Left cardiac atrium (tissue), 4 donors: ENCODE measurements around the gene LST1. TPM values are rescaled to one million over a fixed set of nuclear protein-coding genes. Genes with fewer than 3 reads are reported as not detected.

Experiments used
- ATAC-seq, 2 donors: fragments of 200-7000 bp; cut with Tn5 transposase; one replicate each; pipeline ENCODE4 v1.9.1; 2020; ENCODE audit warnings: mild to moderate bottlenecking in 2 of 2, moderate library complexity in 2 of 2
- DNase-seq: peaks from one replicate; pipeline ENCODE4 v3.0.0-alpha.2; 2020
- intact Hi-C, 2 donors: fragments of 100-400 bp; cut with DNase I; formaldehyde crosslinking; loops; one replicate each; pipeline versions ENCODE4 v1.14.1 to v1.15.1; 2022 to 2023
- total RNA-seq, 2 donors: library from RNA; stranded (reverse); fragmentation: NEBNext Ultra II Directional; extraction: Animal tissue kit (Norgen Biotek cat#: 25700); gene quantifications; one replicate each; pipeline ENCODE4 v1.2.1, GENCODE V29; 2021
- donor health status: DM: no; HTN: yes; CAD: no.
- donor health status: DM: no; HTN: yes; CAD: no; lungs with severe emphysema.
- donor health status: DM: yes; HTN: yes; CAD: no.
- donor health status: Dilated cardiomyopathy.

Gene LST1
- total RNA-seq, 2 donors from 2014 or later: 9.4 to 16.0 TPM

DNA sequence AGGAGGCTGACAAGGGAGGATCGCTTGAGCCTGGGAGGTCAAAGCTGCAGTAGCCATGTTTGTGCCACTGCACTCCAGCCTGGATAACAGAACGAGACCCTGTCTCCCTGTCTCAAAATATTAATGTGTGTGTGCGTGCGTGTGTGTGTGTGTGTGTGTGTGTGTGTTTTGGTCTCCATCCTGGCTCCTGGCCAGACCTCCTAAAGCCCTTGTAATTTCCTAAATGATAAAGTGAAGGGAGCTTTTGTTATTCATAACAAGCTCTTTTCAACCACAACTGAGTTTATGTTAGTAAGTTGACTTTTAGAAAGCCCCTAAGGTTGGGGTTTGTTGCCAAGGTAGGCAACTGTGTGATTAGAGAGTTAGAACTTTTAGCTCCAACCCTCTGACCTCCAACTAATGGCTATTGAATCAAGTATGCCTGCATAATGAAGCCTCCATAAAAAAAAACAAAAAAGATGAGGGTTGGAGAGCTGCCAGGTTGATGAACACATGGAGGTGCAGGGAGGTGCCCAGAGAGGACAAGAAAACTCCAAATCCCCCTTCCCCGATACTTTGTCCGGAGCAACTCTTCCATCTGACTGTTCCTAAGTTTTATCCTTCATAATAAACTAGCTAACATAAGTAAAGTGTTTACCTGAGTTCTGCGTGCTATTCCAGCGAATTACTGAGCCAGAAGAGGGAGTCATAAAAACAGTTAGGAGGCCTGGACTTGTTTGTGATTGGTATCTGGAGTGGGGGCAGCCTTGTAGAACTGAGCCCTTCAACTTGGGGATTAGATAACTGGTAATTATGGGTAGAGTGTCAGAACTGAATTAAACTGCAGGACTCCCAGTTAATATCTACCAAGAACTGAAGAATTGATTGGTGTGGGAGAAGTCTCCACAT lies 23.7 kb downstream of the LST1 start:
- ATAC-seq: no peak
- DNase-seq: no peak
- intact Hi-C loops: no loop called here

DNA sequence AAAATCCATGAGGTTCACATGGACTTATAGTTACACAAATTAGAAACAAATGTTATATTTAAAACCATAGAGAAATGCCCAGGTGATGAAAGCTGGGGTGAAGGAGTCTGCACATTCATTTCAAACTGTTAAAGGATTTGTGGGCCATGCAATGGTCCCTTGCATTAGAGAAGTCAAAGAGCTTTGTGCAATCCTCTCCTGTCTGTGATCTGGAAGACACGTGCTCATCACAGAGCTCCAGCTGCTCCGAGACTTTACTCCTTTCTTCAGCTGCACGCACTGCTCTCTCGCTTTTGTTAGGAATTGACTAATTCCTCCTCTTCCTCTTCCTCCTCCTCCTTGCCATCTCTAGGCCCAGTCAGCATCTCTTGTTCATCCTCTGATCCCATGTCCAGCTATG lies 24.9 kb downstream of the LST1 start:
- DNase-seq (no peak), ATAC-seq (no peak)
- intact Hi-C loops: no loop called here

DNA sequence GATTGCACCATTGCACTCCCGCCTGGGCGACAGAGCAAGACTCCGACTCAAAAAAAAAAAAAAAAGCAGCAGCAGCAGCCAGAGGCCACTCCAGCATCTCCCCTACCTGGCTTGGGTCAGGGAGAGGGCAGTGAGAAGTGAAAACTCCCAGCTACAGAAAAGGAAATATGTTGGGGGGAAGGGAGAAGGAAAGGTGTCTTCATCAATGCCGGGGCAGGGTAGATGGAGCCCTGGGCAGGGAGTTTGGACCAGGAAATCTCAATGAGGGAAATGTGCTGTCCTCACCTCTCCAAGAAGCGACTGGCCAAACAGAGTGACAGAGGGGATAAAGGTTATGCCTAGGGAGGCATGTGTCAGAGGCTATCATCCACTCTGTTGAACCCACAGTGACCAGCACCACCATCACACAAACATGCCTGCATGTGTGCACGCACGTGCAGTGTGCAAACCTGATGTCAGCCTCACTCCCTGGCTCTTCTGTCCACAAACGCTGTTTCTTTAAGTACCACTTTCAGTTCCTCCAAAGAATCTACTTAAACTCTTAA lies 28.1 kb downstream of the LST1 start:
- DNase-seq: no peak
- intact Hi-C loops: no loop called here
- peak in 1 of 2 donors; percentile 25 for ATAC-seq

DNA sequence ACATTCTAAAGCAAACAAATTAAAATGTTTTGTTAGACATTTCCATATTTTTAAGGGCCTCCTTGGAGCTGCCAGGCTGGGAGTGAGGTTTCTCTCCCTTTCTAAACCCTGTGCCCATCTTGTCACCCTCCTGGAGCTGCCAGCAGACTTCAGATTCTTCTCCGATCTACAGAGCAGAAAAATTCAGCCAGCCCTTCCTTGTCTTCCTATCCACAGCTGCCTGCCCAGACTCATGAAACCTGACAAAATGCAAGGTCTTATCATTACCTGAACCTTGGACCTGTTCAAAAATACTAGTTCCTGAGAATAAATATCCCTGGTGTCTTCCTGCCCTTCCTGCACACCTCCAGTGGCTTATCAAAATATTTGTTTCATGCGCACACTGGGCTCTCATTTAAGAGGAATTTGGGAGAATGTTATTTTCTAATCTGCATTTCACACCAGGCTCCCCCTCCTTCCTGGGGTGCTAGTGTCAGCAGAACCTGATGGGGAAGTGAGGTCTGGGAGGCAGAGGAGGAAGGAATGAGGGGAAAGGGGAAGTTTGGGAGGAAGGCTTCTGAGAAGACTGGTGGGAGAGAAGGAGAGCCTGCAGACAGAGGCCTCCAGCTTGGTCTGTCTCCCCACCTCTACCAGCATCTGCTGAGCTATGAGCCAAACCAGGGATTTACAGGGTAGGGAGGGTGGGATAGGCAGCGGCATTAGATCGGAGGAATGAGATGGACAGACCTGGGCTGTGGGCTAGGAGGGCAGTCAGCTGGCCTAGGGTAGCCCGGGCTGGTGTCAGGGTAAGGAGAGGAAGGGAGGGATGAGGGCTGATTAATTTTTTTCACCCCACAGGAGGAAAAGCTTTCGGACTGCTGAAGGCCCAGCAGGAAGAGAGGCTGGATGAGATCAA lies 28.9 kb downstream of the LST1 start, which contains the start of gene AIF1:
Gene AIF1, plus strand, starts transcription at position 551 of the 895 bp plus-strand sequence. Its CDS starts 96 bp downstream, at position 647.
- peak in 1 of 2 donors; percentile 42 for ATAC-seq
- DNase-seq: no peak
- intact Hi-C loops: no loop called here

DNA sequence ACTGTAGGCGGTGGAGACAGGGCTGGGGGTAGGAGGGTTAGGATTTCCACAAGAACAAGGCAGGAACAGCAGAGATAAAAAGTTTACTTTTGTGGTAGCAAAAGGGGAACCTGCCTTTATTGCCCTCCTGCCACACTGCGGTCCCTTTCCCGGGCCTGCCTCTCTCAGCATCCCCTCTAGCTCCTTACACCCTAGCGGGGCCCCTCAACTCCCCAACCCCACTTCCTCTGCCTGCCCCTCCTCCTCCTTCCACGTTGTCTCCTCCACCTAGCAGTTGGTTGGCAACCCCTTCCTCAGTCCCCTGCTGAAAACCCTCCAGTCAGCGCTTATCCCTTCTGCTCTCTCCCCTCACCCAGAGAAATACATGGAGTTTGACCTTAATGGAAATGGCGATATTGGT lies 29.7 kb downstream of the LST1 start:
- no peak for ATAC-seq
- DNase-seq: no peak
- intact Hi-C loops: no loop called here

DNA sequence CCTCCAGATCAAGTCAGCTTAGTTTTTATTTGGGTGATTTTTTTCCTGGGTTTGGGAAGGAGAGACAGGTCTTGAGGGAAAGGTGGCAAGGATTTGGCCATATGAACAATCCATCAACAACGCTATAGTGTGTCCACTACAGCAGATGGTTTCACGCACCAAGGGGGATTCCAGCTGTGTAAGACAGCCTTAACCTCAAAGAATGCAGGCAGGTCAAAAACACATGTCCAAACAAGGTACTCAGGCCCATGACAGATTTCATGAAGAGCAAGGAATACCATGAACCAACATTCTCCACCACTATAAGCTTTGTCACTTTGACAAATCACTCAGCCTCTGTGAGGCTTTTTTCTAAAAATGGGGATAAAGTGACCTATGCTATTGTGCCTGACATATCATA lies 30.9 kb downstream of the LST1 start:
- ATAC-seq (no peak), DNase-seq (no peak)
- intact Hi-C loops: no loop called here

DNA sequence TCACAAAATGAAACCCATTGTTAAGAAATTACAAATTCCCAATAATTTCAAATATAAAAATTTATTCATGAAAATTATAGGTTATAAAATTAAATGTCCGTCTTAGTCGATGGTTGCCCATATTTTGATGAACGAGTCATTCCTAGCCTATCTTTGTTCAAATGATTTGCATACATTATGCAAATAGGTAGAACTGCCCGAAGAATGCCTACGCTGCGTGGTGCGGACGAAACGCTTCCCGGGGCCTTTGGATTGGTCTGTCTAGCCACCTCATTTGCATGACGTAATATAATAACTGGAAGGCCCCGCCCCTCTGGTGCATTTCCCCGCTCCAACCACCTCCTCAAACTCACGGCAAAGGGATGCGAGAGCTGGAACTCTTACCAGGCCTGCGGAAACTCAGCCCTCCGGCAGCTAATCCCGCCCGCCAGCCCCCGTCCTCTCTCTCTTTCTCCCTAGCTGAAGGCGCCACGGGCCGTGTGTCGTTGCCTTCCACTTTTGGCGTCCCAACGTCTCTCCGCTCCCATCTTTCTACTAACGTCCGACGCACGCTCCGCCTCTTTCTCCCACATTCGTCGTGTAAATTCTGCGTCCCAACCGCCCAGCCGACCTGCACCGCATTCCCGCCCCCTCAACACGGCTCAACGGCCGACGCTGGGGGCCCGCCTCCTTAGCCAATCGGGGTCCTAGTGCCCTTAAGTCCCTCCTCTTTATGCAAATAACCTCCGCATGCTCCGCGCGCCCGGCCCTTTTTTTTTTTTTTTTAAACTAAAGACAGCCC lies 33.9 kb downstream of the LST1 start:
- peak; percentile 93 to 95 for ATAC-seq
- DNase-seq: peak; percentile 98
- intact Hi-C loops: no loop called here

DNA sequence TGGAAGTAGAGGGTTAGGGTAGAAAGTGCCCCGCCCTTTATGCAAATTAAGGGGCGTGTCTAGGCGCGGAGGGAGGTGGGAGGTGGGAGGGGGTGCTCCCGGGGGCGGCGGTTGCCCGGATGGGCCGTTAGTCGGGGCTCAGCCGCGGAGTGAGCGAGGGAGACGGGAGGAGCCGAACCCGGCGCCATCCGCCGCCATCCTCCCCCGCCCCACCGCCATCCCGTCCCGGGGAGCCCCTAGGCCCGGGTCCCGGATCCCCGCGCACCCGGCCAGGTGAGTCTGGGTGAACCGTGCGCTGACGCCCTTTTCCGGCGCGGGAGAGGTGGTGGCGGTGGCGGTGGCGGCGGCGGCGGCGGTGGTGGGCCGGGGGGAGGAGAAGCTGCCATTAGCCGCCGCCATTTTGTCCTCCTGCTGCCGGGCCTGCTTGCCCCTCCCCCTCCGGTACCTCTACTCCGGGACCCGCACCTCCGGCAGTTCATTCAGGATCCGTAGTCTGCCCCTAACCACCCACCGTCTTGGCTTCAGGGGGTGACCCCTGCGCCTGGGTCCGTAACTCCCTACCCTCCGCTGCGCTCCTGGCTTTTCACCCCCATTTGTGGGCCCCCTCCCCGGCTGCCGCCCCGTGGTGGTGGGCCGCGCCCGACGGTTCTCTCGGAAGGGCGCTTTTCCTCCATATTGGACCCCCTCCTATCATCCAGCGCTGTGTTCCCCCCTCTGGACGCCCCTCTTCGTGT lies 34.7 kb downstream of the LST1 start, which contains the start of gene PRRC2A:
Gene PRRC2A, plus strand, starts transcription at position 130 of the 734 bp plus-strand sequence. CDS start 2,075 bp downstream, outside the sequence.
- intact Hi-C loops: no loop called here
- peak; percentile 86 for DNase-seq

DNA sequence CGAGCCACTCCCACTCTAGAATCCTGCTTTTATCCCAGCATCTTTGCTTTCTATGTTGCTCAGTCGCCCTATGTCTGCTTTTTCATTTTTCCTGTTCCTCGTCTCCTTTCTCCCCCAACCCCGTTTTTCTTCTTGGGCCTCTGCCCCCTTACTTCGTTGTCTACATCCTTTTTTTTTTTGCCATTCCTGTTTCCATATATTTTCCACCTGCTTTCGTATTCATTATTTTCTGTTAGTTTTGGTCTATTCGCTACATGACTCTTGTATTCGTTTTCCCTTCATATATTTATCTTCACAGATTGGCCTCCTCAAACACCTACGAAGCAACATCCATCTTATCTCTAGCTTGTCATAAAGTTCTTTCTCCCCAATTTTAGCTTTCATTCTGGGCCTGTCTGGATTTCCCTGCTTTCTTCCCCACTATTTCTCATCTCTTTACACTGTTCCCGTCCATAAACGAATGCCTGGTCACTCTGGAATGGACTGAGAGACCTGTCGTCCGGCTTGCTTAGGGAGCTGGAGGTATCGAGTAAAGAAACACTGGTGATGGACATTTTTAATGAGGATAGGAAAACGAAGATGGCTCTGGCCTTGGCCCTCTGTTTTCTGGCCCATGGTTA lies 35.4 kb downstream of the LST1 start:
- intact Hi-C loops: no loop called here
- ATAC-seq: no peak
- no peak for DNase-seq

More for the DNA sequence above, 34.7 kb downstream of the LST1 start, which contains the start of gene PRRC2A:
- peak; percentile 59 to 90 for ATAC-seq

DNA sequence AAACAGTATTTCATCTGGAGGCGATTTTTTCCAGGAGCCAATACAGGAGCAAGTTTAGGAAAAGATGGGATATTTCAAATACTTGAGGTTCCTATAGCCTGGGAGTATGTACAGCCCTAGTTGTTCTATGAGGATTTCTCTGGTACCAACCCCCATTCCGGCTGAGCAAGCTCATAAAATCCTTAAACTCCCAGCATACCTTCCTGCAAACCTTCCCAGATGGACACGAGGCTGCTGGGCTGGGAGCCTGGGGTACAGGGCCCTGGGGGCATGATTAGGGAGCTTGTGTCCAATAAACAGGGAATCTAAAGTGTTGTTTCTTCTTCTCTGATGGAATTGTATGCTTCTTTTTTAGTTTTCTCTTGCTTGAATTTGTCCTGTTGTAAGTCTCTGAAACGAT lies 35.9 kb downstream of the LST1 start:
- intact Hi-C loops: no loop called here
- no peak for ATAC-seq
- DNase-seq: no peak

DNA sequence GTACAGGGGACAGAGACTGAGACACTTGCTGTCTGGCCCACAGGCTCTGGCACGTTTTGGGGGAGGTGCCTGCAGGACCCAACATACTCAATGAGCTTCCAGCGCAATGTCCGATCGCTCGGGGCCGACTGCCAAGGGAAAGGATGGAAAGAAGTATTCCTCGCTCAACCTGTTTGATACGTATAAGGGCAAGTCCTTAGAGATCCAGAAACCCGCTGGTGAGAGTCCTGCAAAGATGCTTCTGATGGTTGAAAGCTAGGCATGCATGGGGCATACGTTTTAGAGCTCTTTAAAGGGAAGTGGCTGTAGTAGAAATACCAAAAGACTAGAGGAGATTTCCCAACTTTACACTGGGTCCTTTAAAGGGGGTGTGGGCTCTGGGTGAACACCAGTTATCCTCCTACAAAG lies 36.6 kb downstream of the LST1 start:
- DNase-seq (no peak), ATAC-seq (no peak)
- intact Hi-C loops: no loop called here

DNA sequence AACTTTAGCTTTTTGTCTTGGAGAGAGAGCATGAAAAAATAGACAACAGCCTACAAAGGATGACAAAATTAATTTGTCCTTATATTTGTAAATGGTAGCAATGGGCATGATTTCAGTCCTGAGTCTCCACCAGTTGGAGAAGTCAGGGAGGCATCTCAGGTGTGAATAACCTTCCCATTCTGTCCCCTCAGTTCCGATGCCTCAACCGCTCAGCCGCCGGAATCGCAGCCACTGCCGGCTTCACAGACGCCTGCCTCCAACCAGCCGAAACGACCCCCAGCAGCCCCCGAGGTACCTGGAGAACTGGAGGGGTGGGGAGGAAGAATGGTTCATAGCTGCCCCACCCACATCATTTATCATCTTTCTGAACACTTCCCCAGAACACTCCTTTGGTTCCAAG lies 38.0 kb downstream of the LST1 start:
- ATAC-seq (no peak), DNase-seq (no peak)
- intact Hi-C loops: no loop called here

DNA sequence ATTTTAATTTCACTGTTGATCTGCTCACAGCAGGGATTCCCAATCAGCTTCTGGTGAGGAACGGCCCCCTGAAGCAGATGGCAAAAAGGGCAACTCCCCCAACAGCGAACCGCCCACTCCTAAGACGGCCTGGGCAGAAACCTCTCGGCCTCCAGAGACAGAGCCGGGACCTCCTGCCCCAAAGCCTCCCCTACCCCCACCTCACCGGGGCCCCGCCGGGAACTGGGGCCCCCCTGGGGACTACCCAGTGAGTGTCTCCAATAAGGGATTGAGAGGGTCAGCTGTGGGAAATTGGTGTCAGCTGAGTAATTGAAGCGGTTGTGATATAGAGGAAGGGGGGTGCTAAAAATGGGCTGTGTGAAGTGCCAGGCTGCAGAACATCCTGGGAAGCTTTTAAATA lies 40.9 kb downstream of the LST1 start:
- intact Hi-C loops: no loop called here
- no peak for DNase-seq

DNA sequence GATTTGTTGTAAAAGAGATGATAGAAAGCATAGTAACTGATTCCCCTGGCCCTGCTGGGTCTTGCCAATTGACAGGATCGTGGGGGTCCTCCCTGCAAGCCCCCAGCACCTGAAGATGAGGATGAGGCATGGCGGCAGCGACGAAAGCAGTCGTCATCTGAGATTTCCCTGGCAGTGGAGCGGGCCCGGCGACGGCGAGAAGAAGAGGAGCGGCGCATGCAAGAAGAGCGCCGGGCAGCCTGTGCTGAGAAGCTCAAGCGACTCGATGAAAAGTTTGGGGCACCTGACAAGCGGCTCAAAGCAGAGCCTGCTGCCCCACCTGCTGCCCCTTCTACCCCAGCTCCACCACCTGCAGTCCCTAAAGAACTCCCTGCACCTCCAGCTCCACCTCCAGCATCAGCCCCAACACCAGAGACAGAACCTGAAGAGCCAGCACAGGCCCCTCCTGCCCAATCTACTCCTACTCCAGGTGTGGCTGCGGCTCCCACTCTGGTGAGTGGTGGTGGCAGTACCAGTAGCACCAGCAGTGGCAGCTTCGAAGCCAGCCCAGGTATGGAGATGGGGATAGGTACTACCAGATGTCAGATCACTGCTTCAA lies 41.7 kb downstream of the LST1 start:
- intact Hi-C loops: no loop called here
- DNase-seq (no peak), ATAC-seq (no peak)

More for the DNA sequence above, 40.9 kb downstream of the LST1 start:
- no peak for ATAC-seq

DNA sequence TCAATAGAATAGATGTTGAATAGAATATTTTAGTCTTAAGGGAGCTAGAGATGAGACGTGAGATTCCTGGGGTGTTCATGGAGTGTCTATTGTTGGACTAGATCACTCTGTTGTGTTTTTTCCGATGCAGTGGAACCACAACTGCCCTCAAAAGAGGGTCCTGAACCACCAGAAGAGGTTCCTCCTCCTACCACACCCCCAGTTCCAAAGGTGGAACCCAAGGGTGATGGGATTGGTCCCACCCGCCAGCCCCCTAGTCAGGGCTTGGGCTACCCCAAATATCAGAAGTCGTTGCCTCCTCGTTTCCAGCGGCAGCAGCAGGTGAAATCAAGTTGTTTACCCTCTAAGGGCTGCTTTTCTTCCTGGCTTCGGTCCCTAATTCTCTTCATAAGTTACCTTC lies 42.9 kb downstream of the LST1 start:
- no peak for DNase-seq
- ATAC-seq: no peak
- intact Hi-C loops: no loop called here

DNA sequence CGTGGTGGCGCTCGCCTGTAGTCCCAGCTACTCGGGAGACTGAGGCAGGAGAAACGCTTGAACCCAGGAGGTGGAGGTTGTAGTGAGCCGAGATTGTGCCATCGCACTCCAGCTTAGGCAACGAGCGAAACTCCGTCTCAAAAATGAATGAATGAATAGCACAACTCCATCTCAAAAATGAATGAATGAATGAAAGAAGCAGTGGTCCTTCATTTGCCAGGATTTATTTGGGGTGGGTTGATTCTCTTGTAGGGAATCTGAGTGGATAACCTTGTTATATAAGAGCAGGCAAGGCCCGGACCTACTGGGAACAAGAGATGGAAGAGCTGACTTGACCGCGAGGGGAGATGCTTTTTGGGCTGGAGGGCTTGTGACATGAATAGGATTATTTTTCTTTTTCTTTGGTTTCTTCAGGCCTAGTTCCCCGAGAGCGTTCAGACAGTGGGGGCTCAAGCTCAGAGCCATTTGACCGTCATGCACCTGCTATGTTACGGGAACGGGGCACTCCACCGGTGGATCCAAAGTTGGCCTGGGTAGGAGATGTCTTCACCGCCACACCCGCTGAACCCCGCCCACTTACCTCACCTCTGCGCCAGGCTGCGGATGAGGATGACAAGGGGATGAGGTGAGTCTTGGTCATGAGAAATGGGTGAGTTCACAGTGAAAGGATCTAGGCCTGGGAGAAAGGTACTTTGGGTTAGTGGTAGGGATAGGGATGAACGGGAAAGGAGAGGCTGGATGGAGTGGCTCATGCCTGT lies 44.3 kb downstream of the LST1 start:
- no peak for ATAC-seq
- DNase-seq: no peak
- intact Hi-C loops: no loop called here

DNA sequence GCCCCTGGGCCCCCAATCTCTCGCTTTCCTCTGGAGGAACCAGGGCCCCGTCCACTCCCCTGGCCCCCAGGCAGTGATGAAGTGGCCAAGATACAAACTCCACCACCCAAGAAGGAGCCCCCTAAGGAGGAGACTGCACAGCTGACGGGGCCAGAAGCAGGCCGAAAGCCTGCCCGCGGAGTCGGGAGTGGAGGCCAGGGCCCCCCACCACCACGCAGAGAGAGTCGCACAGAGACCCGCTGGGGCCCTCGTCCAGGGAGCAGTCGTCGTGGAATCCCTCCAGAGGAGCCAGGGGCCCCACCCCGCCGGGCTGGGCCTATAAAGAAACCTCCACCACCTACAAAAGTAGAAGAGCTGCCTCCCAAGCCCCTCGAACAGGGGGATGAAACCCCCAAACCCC lies 45.1 kb downstream of the LST1 start:
- ATAC-seq: no peak
- intact Hi-C loops: no loop called here
- DNase-seq: no peak
